Activated gamma-delta T cell treated with Interleukin-2 at 50 U/mL for 16 hours (primary cell): ENCODE results near the gene RASAL2.
"Not testable (repeated sequence)": the region's sequence is repeated elsewhere in the genome, so short reads cannot be mapped to it uniquely, and the experiment has no call there.

ENCODE experiments used
- DNase-seq: peaks from one replicate; pipeline ENCODE4 v3.0.0-alpha.2; 2020

RASAL2 gene

GRCh38 chr1:178301141-178301540, 207.2 kb downstream of the RASAL2 start:
- no peak for DNase-seq

GRCh38 chr1:178307264-178307663, 213.4 kb downstream of the RASAL2 start:
- DNase-seq = no peak

- DNase-seq = no peak
These were observed 214.5 kb downstream of the RASAL2 start for GRCh38 chr1:178308438-178308837.

GRCh38 chr1:178310685-178311105, 216.8 kb downstream of the RASAL2 start:
- no peak for DNase-seq

- no peak for DNase-seq
These were observed 217.3 kb downstream of the RASAL2 start for GRCh38 chr1:178311164-178311563.

- DNase-seq = not testable (repeated sequence)
These were observed 226.5 kb downstream of the RASAL2 start for GRCh38 chr1:178320280-178320982.

GRCh38 chr1:178323067-178323466, 229.2 kb downstream of the RASAL2 start:
- DNase-seq = no peak

- DNase-seq = no peak
These were observed 230.1 kb downstream of the RASAL2 start for GRCh38 chr1:178324003-178324402.

GRCh38 chr1:178328728-178329127, 234.8 kb downstream of the RASAL2 start:
- no peak for DNase-seq

GRCh38 chr1:178330153-178330552, 236.2 kb downstream of the RASAL2 start:
- DNase-seq = no peak

- no peak for DNase-seq
These were observed 237.1 kb downstream of the RASAL2 start for GRCh38 chr1:178330848-178331497.

- DNase-seq = no peak
These were observed 241.5 kb downstream of the RASAL2 start for GRCh38 chr1:178335426-178335825.

- no peak for DNase-seq
These were observed 243.3 kb downstream of the RASAL2 start for GRCh38 chr1:178337091-178337706.

GRCh38 chr1:178339834-178340233, 245.9 kb downstream of the RASAL2 start:
- DNase-seq = no peak

- no peak for DNase-seq
These were observed 247.5 kb downstream of the RASAL2 start for GRCh38 chr1:178341261-178341956.

GRCh38 chr1:178342745-178343144, 248.8 kb downstream of the RASAL2 start:
- no peak for DNase-seq

GRCh38 chr1:178344513-178345091, 250.7 kb downstream of the RASAL2 start:
- DNase-seq = no peak

GRCh38 chr1:178345238-178345637, 251.3 kb downstream of the RASAL2 start:
- no peak for DNase-seq

- no peak for DNase-seq
These were observed 251.9 kb downstream of the RASAL2 start for GRCh38 chr1:178345807-178346206.

GRCh38 chr1:178349801-178350200, 255.9 kb downstream of the RASAL2 start:
- DNase-seq = no peak

- not testable (repeated sequence) for DNase-seq
These were observed 258.0 kb downstream of the RASAL2 start for GRCh38 chr1:178351911-178352310.

- DNase-seq = no peak
These were observed 259.0 kb downstream of the RASAL2 start for GRCh38 chr1:178352790-178353416.

GRCh38 chr1:178353524-178353923, 259.6 kb downstream of the RASAL2 start:
- no peak for DNase-seq
